Measurements from ENCODE around the gene GLDN. TPM values are rescaled to one million over a fixed set of nuclear protein-coding genes. Genes with fewer than 3 reads are reported as not detected.

Gene GLDN
- total RNA-seq, 1 donor from 2014 or later = 5.9 TPM

DNA sequence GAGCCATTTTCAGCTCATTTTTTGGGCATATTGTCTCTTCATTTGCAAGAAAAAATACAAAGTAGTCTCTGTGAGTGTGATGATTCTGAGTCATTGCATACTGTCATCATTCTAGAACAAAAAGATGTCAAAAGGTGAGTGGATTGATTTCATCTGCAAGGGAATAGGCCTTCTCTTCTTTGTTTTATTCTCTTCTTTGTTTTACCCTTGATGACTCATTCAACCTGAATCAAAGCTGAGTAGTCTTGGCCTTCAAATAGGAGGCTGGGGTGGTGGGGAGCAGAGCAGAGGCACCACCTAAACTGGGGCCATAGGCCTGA lies 28.4 kb upstream of the GLDN start:
- Histone ChIP-seq H3K36me3 (no peaks in the 10 kb centered on the region), H3K9me3 (no peaks in the 10 kb centered on the region), H3K27ac (peak overlapping the region; percentile 39), H3K4me3 (no peak overlapping the region), H3K27me3 (no peaks in the 10 kb centered on the region), H3K4me1 (peaks cover 8% of the 10 kb centered on the region)
- intact Hi-C loops (cut with DNase I) = no loop called here
- no peak for DNase-seq (ENCODE audit: extremely low spot score in 2 of 2)
- TF ChIP-seq POLR2A (IDR thresholded peaks at IDR 0.05) (no peak), POLR2AphosphoS5 (IDR thresholded peaks at IDR 0.05; ENCODE audit: insufficient read depth in 1 of 2, low read depth in 1 of 2) (no peak)
- TF ChIP-seq, protein P1, sequence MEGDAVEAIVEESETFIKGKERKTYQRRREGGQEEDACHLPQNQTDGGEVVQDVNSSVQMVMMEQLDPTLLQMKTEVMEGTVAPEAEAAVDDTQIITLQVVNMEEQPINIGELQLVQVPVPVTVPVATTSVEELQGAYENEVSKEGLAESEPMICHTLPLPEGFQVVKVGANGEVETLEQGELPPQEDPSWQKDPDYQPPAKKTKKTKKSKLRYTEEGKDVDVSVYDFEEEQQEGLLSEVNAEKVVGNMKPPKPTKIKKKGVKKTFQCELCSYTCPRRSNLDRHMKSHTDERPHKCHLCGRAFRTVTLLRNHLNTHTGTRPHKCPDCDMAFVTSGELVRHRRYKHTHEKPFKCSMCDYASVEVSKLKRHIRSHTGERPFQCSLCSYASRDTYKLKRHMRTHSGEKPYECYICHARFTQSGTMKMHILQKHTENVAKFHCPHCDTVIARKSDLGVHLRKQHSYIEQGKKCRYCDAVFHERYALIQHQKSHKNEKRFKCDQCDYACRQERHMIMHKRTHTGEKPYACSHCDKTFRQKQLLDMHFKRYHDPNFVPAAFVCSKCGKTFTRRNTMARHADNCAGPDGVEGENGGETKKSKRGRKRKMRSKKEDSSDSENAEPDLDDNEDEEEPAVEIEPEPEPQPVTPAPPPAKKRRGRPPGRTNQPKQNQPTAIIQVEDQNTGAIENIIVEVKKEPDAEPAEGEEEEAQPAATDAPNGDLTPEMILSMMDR (IDR thresholded peaks at IDR 0.05) = no peak

DNA sequence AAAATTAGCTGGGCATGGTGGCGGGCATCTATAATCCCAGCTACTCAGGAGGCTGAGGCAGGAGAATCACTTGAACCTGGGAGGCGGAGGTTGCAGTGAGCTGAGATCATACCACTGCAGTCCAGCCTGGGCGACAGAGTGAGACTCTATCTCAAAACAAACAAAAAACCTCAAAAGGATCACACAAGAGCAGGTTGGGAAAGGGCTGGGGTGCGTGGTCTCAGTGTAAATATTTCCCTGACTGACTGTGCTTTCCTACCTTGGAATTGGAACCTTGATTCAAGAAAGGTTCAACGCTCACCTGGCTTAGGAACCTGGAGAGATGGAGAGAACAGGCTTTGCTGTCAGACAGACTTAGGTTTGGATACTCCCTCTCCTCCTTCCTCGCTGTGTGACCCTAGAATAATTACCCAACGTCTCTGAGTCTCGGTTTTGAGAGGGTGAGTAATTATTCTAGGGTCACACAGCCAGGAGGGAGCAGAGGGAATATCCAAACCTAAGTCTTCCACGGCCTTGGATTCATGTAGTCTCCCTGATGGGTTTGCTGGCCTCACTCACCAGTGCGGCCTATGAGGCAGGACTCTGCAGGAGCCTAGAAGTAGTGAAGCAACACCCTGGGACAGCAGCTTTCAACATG lies 27.7 kb upstream of the GLDN start:
- intact Hi-C loops (cut with DNase I) = no loop called here
- H3K9me3 ChIP-seq = no peaks in the 10 kb centered on the region
- peaks cover 8% of the 10 kb centered on the region for H3K4me1 ChIP-seq
- H3K4me3 ChIP-seq = no peak overlapping the region
- DNase-seq (ENCODE audit: extremely low spot score in 2 of 2) = no peak
- no peaks in the 10 kb centered on the region for H3K36me3 ChIP-seq
- TF ChIP-seq POLR2AphosphoS5 (IDR thresholded peaks at IDR 0.05; ENCODE audit: insufficient read depth in 1 of 2, low read depth in 1 of 2) (no peak), POLR2A (IDR thresholded peaks at IDR 0.05) (no peak)
- TF ChIP-seq, protein P1 (IDR thresholded peaks at IDR 0.05) = no peak
- no peak overlapping the region for H3K27ac ChIP-seq
- H3K27me3 ChIP-seq = no peaks in the 10 kb centered on the region

DNA sequence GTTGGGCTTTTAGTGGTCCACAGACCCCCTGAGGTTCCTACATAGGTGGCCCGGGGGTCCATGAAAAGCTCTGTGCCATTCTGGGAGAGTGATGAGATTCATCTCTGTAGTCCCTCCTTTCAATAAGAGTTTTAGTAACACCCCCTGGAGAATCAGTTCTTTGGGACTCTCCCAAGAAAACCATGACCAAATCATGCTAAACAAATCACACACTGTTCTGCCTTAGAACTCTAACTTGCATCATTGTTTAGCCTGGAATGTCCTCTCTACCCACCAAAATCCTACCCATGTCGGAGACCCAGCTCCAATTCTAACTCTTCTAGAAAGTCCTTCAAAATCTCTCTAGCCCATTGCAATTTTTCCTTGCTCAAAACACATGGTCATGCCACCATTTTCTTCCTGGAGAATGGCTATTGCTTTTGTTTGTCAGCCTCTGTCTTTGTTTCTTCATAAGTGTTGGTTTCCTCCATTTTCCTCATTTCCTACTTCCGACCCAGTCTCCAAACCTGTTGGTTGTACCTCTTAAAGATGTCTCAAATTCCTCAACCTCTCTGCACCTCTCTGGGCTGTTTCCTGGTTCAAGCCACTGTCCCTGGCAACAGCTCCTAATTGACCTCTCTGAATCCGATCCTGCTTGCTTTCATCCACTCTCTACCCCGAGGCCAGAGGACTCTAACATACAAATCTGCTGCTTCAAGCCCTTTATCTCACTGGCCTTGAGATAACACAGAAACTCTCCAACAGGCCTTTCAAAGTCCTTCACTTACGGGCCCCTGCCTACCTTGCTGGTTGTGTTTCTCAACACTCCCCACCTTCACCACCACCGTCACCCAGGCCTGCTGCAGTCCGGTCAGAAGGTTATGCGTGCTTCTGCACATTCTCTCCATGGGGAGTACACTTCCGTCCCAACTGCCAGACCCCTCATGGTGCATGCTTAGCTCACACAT lies 26.8 kb upstream of the GLDN start:
- Histone ChIP-seq H3K4me1 (peaks cover 8% of the 10 kb centered on the region), H3K27ac (no peak overlapping the region), H3K9me3 (no peaks in the 10 kb centered on the region), H3K27me3 (no peaks in the 10 kb centered on the region), H3K4me3 (no peak overlapping the region), H3K36me3 (no peaks in the 10 kb centered on the region)
- DNase-seq (ENCODE audit: extremely low spot score in 2 of 2) = no peak
- intact Hi-C loops (cut with DNase I) = no loop called here
- TF ChIP-seq, protein P1 (IDR thresholded peaks at IDR 0.05) = no peak
- TF ChIP-seq POLR2A (IDR thresholded peaks at IDR 0.05) (no peak), POLR2AphosphoS5 (IDR thresholded peaks at IDR 0.05; ENCODE audit: insufficient read depth in 1 of 2, low read depth in 1 of 2) (no peak)

DNA sequence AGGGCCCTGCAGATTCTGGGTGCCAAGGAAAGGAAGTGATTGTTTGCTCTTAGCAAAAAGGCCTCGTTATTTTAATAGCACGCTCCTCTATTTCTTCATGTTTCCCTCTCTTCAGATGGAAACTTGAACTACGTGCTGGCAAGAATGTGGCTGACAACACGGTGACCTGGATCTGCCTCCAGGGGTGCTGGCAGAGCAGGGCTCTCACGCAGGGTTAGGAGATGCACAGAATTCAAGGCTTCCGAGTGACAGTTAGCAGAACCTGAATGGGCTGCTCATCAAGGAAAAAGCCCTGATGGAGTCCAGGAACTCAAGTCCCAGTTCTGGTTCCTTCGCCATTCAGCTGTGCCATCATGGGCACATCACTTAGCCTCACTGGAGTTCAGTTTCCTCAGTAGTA lies 25.7 kb upstream of the GLDN start:
- Histone ChIP-seq H3K27me3 (no peaks in the 10 kb centered on the region), H3K27ac (no peak overlapping the region), H3K4me1 (peaks cover 1% of the 10 kb centered on the region), H3K9me3 (no peaks in the 10 kb centered on the region), H3K36me3 (no peaks in the 10 kb centered on the region), H3K4me3 (no peak overlapping the region)
- intact Hi-C loops (cut with DNase I) = no loop called here
- TF ChIP-seq POLR2AphosphoS5 (IDR thresholded peaks at IDR 0.05; ENCODE audit: insufficient read depth in 1 of 2, low read depth in 1 of 2) (no peak), POLR2A (IDR thresholded peaks at IDR 0.05) (no peak)
- TF ChIP-seq, protein P1 (IDR thresholded peaks at IDR 0.05) = no peak
- no peak for DNase-seq (ENCODE audit: extremely low spot score in 2 of 2)

DNA sequence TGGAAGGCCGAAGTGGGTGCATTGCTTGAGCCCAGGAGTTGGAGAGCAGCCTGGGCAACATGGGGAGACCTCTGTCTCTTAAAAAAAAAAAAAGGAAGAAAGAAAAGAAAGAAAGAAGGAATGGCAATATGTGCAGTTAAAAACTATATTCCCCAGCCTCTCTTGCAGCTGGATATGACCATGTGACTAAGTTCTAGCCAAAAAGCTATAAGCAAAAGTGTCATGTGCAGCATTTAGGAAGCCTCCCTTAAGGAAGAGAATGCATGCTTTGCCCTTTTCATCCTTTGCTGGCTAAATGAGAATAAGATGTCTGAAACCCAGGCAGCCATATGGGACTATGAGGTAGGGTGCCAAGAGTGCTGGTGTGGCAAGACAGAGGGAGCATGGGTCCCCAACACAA lies 24.8 kb upstream of the GLDN start:
- intact Hi-C loops (cut with DNase I) = no loop called here
- H3K36me3 ChIP-seq = no peaks in the 10 kb centered on the region
- H3K4me3 ChIP-seq = no peak overlapping the region
- no peak for DNase-seq (ENCODE audit: extremely low spot score in 2 of 2)
- no peaks in the 10 kb centered on the region for H3K9me3 ChIP-seq
- no peak overlapping the region for H3K27ac ChIP-seq
- no peaks in the 10 kb centered on the region for H3K27me3 ChIP-seq
- no peaks in the 10 kb centered on the region for H3K4me1 ChIP-seq
- TF ChIP-seq POLR2A (IDR thresholded peaks at IDR 0.05) (no peak), POLR2AphosphoS5 (IDR thresholded peaks at IDR 0.05; ENCODE audit: insufficient read depth in 1 of 2, low read depth in 1 of 2) (no peak)
- TF ChIP-seq, protein P1 (IDR thresholded peaks at IDR 0.05) = no peak

Data from vagina (tissue), 2 donors.